ENCODE measurements around the gene ACKR3.

- TF ChIP-seq CTCF (conservative IDR thresholded peaks at IDR 0.05; ENCODE audit: low read depth in 2 of 2) (peak in 1 of 2 experiments; percentile 13; a peak in 1 of 4 replicates), EZH2phosphoT487 (IDR thresholded peaks at IDR 0.05; ENCODE audit: unreplicated experiment) (no peak), POLR2AphosphoS5 (IDR thresholded peaks at IDR 0.05; ENCODE audit: low read depth) (no peak), CREB1 (CRISPR knock-in tag; IDR thresholded peaks at IDR 0.05; ENCODE audit: low read depth) (no peak), REST (IDR thresholded peaks at IDR 0.05; ENCODE audit: unreplicated experiment) (no peak), EZH2 (IDR thresholded peaks at IDR 0.05; ENCODE audit: low read depth, unreplicated experiment) (no peak), ZNF114 (CRISPR knock-in tag; IDR thresholded peaks at IDR 0.05) (no peak), ETS1 (IDR thresholded peaks at IDR 0.05) (no peak), JUNB (IDR thresholded peaks at IDR 0.05; ENCODE audit: unreplicated experiment) (no peak), ZNF331 (CRISPR knock-in tag; IDR thresholded peaks at IDR 0.05; ENCODE audit: low read depth) (no peak), NANOG (IDR thresholded peaks at IDR 0.05; ENCODE audit: borderline replicate concordance) (no peak), STAT1 (IDR thresholded peaks at IDR 0.05; ENCODE audit: unreplicated experiment) (no peak)
Measured at GRCh38 chr2:236549165-236549564, 20.5 kb upstream of the ACKR3 start.

Data from GM23338 (cell line).